ENCODE results near the gene CEBPZOS.

- TF ChIP-seq CTCF (IDR thresholded peaks at IDR 0.05; ENCODE audit: low read depth, low read length, missing input control) (no peak), YY1 (IDR thresholded peaks at IDR 0.05) (no peak)
Measured at GRCh38 chr2:37171624-37171950, 24.7 kb upstream of the CEBPZOS start.

Measured in liver (tissue), 2 donors.